Measurements from ENCODE around the gene CCDC191. TPM values are rescaled to one million over a fixed set of nuclear protein-coding genes. Genes with fewer than 3 reads are reported as not detected.
A peak's percentile ranks its signal among the peaks of the same experiment; 100 is the strongest.

CCDC191 gene
- total RNA-seq, 1 donor from 2014 or later = 4.3 TPM

DNA sequence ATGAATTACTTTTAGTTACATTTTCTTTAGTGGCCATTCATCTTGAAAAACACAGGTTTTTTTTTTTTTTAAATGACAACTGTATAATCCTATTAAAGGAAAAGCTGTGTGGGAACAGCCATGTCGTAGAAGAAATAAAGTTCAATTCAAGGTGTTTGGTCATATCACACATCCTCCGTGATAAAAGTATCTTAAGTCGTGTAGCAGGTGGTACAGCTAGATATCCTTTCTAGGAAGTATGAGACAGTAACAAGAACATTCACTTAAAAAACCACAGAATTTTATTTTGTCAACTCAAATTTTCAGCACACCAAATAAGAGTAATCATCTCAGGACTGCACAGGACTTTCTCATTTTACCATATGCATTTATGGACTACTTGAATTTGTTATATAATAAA, 92.4 kb downstream of the CCDC191 start:
- H3K27me3 Mint-ChIP-seq (ENCODE audit: unreplicated experiment) = peaks cover 28% of the 10 kb centered on the region
- DNase-seq (ENCODE audit: extremely low spot score, unreplicated experiment) = no peak

DNA sequence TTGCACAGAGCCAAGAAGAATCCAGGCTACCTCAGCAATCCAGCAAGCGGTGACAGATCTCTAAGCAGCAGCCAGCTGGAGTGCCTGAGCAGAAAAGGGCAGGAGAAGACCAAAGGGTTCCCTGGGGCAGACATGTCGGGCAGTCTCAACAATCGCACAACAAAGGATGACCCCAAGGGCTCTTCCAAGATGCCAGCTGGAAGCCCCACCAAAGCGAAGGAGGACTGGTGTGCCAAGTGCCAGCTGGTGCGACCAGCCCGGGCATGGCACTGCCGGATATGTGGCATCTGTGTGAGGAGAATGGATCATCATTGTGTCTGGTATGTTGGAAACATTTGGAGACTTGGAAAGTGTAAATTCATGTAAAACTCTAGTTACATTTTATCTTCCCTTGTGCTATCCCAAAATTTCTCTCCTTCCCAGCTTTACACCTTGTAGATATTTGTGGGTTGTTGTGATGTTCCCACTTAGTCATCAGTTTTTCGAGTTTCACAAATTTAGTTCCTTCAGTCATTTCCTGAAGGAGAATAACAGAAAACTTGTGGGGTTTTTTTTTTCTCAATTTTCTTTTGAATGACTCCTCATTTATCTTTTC, 102.1 kb downstream of the CCDC191 start:
- Mint-ChIP-seq H3K27ac (ENCODE audit: unreplicated experiment) (no peak overlapping the region), H3K36me3 (ENCODE audit: unreplicated experiment) (no peaks in the 10 kb centered on the region), H3K27me3 (ENCODE audit: unreplicated experiment) (peaks cover 65% of the 10 kb centered on the region), H3K9me3 (ENCODE audit: unreplicated experiment) (no peaks in the 10 kb centered on the region), H3K4me3 (ENCODE audit: unreplicated experiment) (no peak overlapping the region), H3K4me1 (ENCODE audit: unreplicated experiment) (no peaks in the 10 kb centered on the region)
- no peak for DNase-seq (ENCODE audit: extremely low spot score, unreplicated experiment)
- TF ChIP-seq, protein P1, sequence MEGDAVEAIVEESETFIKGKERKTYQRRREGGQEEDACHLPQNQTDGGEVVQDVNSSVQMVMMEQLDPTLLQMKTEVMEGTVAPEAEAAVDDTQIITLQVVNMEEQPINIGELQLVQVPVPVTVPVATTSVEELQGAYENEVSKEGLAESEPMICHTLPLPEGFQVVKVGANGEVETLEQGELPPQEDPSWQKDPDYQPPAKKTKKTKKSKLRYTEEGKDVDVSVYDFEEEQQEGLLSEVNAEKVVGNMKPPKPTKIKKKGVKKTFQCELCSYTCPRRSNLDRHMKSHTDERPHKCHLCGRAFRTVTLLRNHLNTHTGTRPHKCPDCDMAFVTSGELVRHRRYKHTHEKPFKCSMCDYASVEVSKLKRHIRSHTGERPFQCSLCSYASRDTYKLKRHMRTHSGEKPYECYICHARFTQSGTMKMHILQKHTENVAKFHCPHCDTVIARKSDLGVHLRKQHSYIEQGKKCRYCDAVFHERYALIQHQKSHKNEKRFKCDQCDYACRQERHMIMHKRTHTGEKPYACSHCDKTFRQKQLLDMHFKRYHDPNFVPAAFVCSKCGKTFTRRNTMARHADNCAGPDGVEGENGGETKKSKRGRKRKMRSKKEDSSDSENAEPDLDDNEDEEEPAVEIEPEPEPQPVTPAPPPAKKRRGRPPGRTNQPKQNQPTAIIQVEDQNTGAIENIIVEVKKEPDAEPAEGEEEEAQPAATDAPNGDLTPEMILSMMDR (IDR thresholded peaks at IDR 0.05) = no peak

More for the DNA sequence above, 92.4 kb downstream of the CCDC191 start:
- H3K4me3 Mint-ChIP-seq (ENCODE audit: unreplicated experiment) = no peak overlapping the region
- no peaks in the 10 kb centered on the region for H3K36me3 Mint-ChIP-seq (ENCODE audit: unreplicated experiment)
- peaks cover 3% of the 10 kb centered on the region for H3K9me3 Mint-ChIP-seq (ENCODE audit: unreplicated experiment)
- no peak overlapping the region for H3K27ac Mint-ChIP-seq (ENCODE audit: unreplicated experiment)
- TF ChIP-seq, protein P1 (IDR thresholded peaks at IDR 0.05) = no peak
- H3K4me1 Mint-ChIP-seq (ENCODE audit: unreplicated experiment) = no peaks in the 10 kb centered on the region

DNA sequence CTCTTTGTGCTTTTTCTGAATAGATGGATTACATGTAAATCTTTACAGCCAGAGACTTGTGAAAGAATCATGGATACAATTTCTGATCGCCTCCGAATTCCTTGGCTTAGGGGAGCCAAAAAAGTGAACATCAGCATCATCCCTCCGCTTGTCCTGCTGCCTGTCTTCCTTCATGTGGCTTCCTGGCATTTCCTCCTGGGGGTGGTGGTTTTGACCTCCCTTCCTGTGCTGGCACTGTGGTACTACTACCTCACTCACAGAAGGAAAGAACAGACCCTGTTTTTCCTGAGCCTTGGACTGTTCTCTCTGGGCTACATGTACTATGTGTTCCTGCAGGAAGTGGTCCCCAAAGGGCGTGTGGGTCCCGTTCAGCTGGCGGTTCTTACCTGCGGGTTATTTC, 102.6 kb downstream of the CCDC191 start:
- H3K27me3 Mint-ChIP-seq (ENCODE audit: unreplicated experiment) = peaks cover 66% of the 10 kb centered on the region
- DNase-seq (ENCODE audit: extremely low spot score, unreplicated experiment) = no peak
- no peaks in the 10 kb centered on the region for H3K9me3 Mint-ChIP-seq (ENCODE audit: unreplicated experiment)
- H3K4me3 Mint-ChIP-seq (ENCODE audit: unreplicated experiment) = no peak overlapping the region
- peaks cover 3% of the 10 kb centered on the region for H3K4me1 Mint-ChIP-seq (ENCODE audit: unreplicated experiment)
- H3K27ac Mint-ChIP-seq (ENCODE audit: unreplicated experiment) = no peak overlapping the region
- no peaks in the 10 kb centered on the region for H3K36me3 Mint-ChIP-seq (ENCODE audit: unreplicated experiment)
- TF ChIP-seq, protein P1 (IDR thresholded peaks at IDR 0.05) = no peak

DNA sequence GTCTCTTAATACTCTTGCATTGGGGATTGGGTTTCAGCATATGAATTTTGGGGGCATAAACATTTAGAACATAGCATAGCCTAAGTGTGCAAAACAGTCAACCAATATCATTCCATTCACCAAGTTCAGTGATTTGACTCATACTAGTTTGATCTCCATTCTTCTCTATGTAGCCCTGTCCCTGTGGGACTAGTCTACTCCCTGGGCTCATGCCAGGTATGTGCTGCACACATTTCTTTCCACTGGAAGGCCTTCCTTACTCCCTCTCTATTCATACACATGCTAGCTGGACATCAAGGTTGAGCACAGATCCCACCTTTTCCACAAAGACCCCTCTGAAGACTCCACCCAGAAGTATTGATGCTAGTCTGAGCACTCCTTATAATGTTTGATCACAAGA, 103.4 kb downstream of the CCDC191 start:
- TF ChIP-seq, protein P1 (IDR thresholded peaks at IDR 0.05) = no peak
- no peak overlapping the region for H3K4me3 Mint-ChIP-seq (ENCODE audit: unreplicated experiment)
- H3K4me1 Mint-ChIP-seq (ENCODE audit: unreplicated experiment) = peaks cover 5% of the 10 kb centered on the region
- no peak for DNase-seq (ENCODE audit: extremely low spot score, unreplicated experiment)
- H3K27ac Mint-ChIP-seq (ENCODE audit: unreplicated experiment) = no peak overlapping the region
- no peaks in the 10 kb centered on the region for H3K36me3 Mint-ChIP-seq (ENCODE audit: unreplicated experiment)
- H3K27me3 Mint-ChIP-seq (ENCODE audit: unreplicated experiment) = peaks cover 63% of the 10 kb centered on the region
- H3K9me3 Mint-ChIP-seq (ENCODE audit: unreplicated experiment) = no peaks in the 10 kb centered on the region

DNA sequence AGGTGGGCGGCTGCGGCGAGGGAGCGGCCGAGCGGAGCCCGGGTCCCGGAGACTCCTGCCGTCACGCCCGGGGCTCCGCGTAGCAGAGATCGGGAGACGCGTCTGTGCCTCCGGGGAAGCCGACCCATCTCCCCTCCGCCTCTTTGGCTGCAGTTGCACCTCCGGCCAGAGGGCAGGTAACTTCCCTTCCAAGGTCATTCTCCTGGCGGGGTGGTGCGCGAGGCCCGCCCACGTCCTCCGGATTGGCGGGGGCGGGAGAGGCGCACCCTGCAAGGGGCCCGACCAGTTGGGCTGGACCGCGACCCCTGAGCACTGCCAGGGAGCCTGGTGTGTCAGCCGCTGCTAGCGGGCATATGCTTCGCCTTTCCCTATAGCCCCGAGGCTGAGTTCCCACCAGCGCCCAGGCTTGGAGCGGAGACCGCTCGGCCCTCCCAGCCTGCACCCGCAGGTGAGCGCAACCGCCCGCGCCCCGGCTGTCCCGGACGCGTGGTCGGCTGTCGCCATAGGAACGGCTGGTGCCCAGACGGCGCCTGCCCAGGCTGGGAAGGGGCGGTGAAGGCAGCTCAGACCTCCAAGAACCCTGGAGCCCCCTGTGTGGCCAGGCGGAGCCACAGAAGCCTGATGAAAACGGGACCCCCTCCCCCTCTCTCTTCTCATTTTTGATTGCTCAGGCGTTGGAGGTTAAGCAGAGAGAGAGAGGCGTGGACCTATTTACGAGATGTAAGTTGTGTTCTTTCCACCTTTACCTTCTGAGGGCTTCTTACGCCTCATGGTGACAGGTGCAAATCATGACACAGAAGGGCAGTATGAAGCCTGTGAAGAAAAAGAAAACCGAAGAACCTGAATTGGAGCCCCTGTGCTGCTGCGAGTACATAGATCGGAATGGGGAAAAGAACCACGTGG, 108.1 kb downstream of the CCDC191 start:
- Mint-ChIP-seq H3K36me3 (ENCODE audit: unreplicated experiment) (no peaks in the 10 kb centered on the region), H3K4me1 (ENCODE audit: unreplicated experiment) (peaks cover 9% of the 10 kb centered on the region), H3K9me3 (ENCODE audit: unreplicated experiment) (no peaks in the 10 kb centered on the region), H3K4me3 (ENCODE audit: unreplicated experiment) (peak overlapping the region; percentile 60), H3K27ac (ENCODE audit: unreplicated experiment) (no peak overlapping the region), H3K27me3 (ENCODE audit: unreplicated experiment) (peaks cover 67% of the 10 kb centered on the region)
- DNase-seq (ENCODE audit: extremely low spot score, unreplicated experiment) = no peak
- TF ChIP-seq, protein P1 (IDR thresholded peaks at IDR 0.05) = no peak

Measured in osteocyte (in vitro differentiated cells).